H1 (cell line): ENCODE measurements around the gene PSG5. TPM values are rescaled to one million over a fixed set of nuclear protein-coding genes. Genes with fewer than 3 reads are reported as not detected.
"Not testable (repeated sequence)": the region's sequence is repeated elsewhere in the genome, so short reads cannot be mapped to it uniquely, and the experiment has no call there.

ENCODE experiments used
- CTCF ChIA-PET: fragments of 300-600 bp; sonication (Branson Sonifier 250); formaldehyde crosslinking; loops from one replicate; lab custom pipeline; 2021; ENCODE audit not compliant: partially characterized antibody; lab: Charles Lee
- POLR2A ChIA-PET: fragments of 300-600 bp; sonication (Branson Sonifier 250); formaldehyde crosslinking; loops from one replicate; lab custom pipeline; 2021; ENCODE audit warnings: inconsistent platforms; ENCODE audit not compliant: partially characterized antibody; lab: Charles Lee
- DNase-seq, 2 experiments: peaks; one replicate each; pipeline versions ENCODE4 v3.0.0 to v3.0.0-alpha.2; 2010 to 2022; ENCODE audit warnings: low spot score in 2 of 2, low read depth in 1 of 2, mixed read lengths in 1 of 2
- FAIRE-seq: peaks from 2 replicates; lab custom pipeline; 2011; peaks lifted over from hg19 to GRCh38; lab: Jason Lieb, UNC
- H2AFZ ChIP-seq: 2 replicates; pipeline ENCODE4 v1.8.1; 2012; ENCODE audit warnings: low read length, inconsistent platforms
- H2AK5ac ChIP-seq: 2 replicates; pipeline ENCODE4 v1.6.1; 2013; ENCODE audit warnings: low read depth, low read length
- H2BK120ac ChIP-seq: replicated peaks from 2 replicates; pipeline ENCODE3; 2013; ENCODE audit warnings: low read depth, low read length, inconsistent platforms
- H2BK12ac ChIP-seq: 2 replicates; pipeline ENCODE4 v1.6.1; 2013; ENCODE audit warnings: low read depth, low read length
- H2BK15ac ChIP-seq: 2 replicates; pipeline ENCODE4 v1.6.1; 2013; ENCODE audit warnings: low read length
- H2BK20ac ChIP-seq: 2 replicates; pipeline ENCODE4 v1.6.1; 2013; ENCODE audit warnings: low read length
- H2BK5ac ChIP-seq: 2 replicates; pipeline ENCODE4 v1.6.1; 2013; ENCODE audit warnings: low read depth, low read length
- H3K14ac ChIP-seq: 2 replicates; pipeline ENCODE4 v1.6.1; 2013; ENCODE audit warnings: inconsistent platforms; ENCODE audit not compliant: insufficient read length
- H3K18ac ChIP-seq: 2 replicates; pipeline ENCODE4 v1.6.1; 2013; ENCODE audit warnings: low read length; ENCODE audit errors: extremely low read depth
- H3K23ac ChIP-seq: 2 replicates; pipeline ENCODE4 v1.6.1; 2013; ENCODE audit warnings: inconsistent platforms; ENCODE audit not compliant: insufficient read length
- H3K23me2 ChIP-seq: 2 replicates; pipeline ENCODE4 v1.6.1; 2013; ENCODE audit warnings: low read depth, low read length
- H3K27ac ChIP-seq: 2 replicates; pipeline ENCODE4 v1.6.1; 2011; ENCODE audit warnings: low read depth, low read length, inconsistent platforms
- H3K27me3 ChIP-seq, 4 experiments: replicated peaks in 1 of 4; 1 replicate in 1 of 4; 2 replicates in 3 of 4; pipeline versions ENCODE4 v1.6.1 to v1.8.1; 2011 to 2013; ENCODE audit warnings: low read length in 3 of 4, mild to moderate bottlenecking in 3 of 4, inconsistent platforms in 2 of 4, mixed read lengths in 2 of 4, moderate library complexity in 1 of 4; ENCODE audit not compliant: control insufficient read depth in 3 of 4, insufficient read depth in 3 of 4; ENCODE audit errors: extremely low read depth in 1 of 4
- H3K36me3 ChIP-seq, 4 experiments: 2 replicates each; pipeline versions ENCODE4 v1.6.1 to v1.8.1; 2011 to 2013; ENCODE audit warnings: mild to moderate bottlenecking in 4 of 4, low read length in 3 of 4, moderate library complexity in 2 of 4, control low read depth in 1 of 4, inconsistent platforms in 1 of 4; ENCODE audit not compliant: insufficient read depth in 4 of 4, control insufficient read depth in 2 of 4
- H3K4ac ChIP-seq: replicated peaks from 2 replicates; pipeline ENCODE3; 2013; ENCODE audit warnings: low read length, low read depth, mixed read lengths, inconsistent platforms; ENCODE audit not compliant: insufficient read length
- H3K4me1 ChIP-seq, 4 experiments: replicated peaks in 1 of 4; 1 replicate in 1 of 4; 2 replicates in 3 of 4; pipeline versions ENCODE4 v1.6.1 to v1.8.1; 2011 to 2013; ENCODE audit warnings: low read length in 3 of 4, inconsistent platforms in 2 of 4, mixed read lengths in 1 of 4; ENCODE audit not compliant: insufficient read depth in 4 of 4, control insufficient read depth in 3 of 4
- H3K4me2 ChIP-seq, 2 experiments: 2 replicates each; pipeline versions ENCODE4 v1.6.1 to v1.8.1; 2011 to 2013; ENCODE audit warnings: low read depth in 2 of 2, low read length in 2 of 2, control low read depth in 1 of 2, inconsistent platforms in 1 of 2, mild to moderate bottlenecking in 1 of 2; ENCODE audit not compliant: insufficient read depth in 1 of 2
- H3K4me3 ChIP-seq, 4 experiments: fragments of 200-600, 300-600 bp in 1 of 4; sonication (generic), shearing (Covaris generic), sonication (Bioruptor Twin) in 1 of 4; 2 replicates each; pipeline versions ENCODE4 v1.5.1 to v1.8.1; 2011 to 2016; ENCODE audit warnings: low read length in 4 of 4, low read depth in 3 of 4, control low read depth in 2 of 4, inconsistent platforms in 2 of 4, mild to moderate bottlenecking in 2 of 4, mixed read lengths in 1 of 4, moderate library complexity in 1 of 4; ENCODE audit not compliant: insufficient read depth in 2 of 4; ENCODE audit errors: extremely low read depth in 1 of 4
- H3K56ac ChIP-seq: replicated peaks from 2 replicates; pipeline ENCODE3; 2013; ENCODE audit warnings: low read depth, mild to moderate bottlenecking, mixed read lengths, low read length, inconsistent platforms; ENCODE audit not compliant: insufficient read length
- H3K79me1 ChIP-seq: 2 replicates; pipeline ENCODE4 v1.6.1; 2013; ENCODE audit warnings: low read depth, low read length, control low read depth
- H3K79me2 ChIP-seq, 2 experiments: 2 replicates each; pipeline versions ENCODE4 v1.6.1 to v1.8.1; 2012 to 2013; ENCODE audit warnings: low read length in 2 of 2, mild to moderate bottlenecking in 2 of 2, inconsistent platforms in 1 of 2; ENCODE audit not compliant: insufficient read depth in 2 of 2, control insufficient read depth in 1 of 2
- H3K9ac ChIP-seq, 4 experiments: replicated peaks in 1 of 4; 1 replicate in 1 of 4; 2 replicates in 3 of 4; pipeline versions ENCODE4 v1.6.1 to v1.8.1; 2011 to 2013; ENCODE audit warnings: low read depth in 3 of 4, low read length in 3 of 4, control low read depth in 2 of 4, mild to moderate bottlenecking in 2 of 4, moderate library complexity in 2 of 4, inconsistent platforms in 1 of 4; ENCODE audit errors: extremely low read depth in 1 of 4
- H3K9me3 ChIP-seq, 2 experiments: 2 replicates each; pipeline versions ENCODE4 v1.6.1 to v1.8.1; 2012 to 2013; ENCODE audit warnings: mild to moderate bottlenecking in 2 of 2, moderate library complexity in 2 of 2, control low read depth in 1 of 2, inconsistent platforms in 1 of 2, low read depth in 1 of 2, low read length in 1 of 2, mixed read lengths in 1 of 2; ENCODE audit not compliant: insufficient read depth in 2 of 2
- H4K20me1 ChIP-seq, 2 experiments: replicated peaks in 1 of 2; 2 replicates each; pipeline versions ENCODE3 to v1.8.1; 2011 to 2013; ENCODE audit warnings: inconsistent platforms in 2 of 2, low read length in 2 of 2, mild to moderate bottlenecking in 1 of 2; ENCODE audit not compliant: insufficient read depth in 2 of 2, control insufficient read depth in 1 of 2
- H4K5ac ChIP-seq: 2 replicates; pipeline ENCODE4 v1.6.1; 2013; ENCODE audit warnings: low read length, low read depth, mixed read lengths, inconsistent platforms; ENCODE audit not compliant: insufficient read length
- H4K8ac ChIP-seq: 2 replicates; pipeline ENCODE4 v1.8.0; 2013; ENCODE audit warnings: mild to moderate bottlenecking, moderate library complexity, low read length, inconsistent platforms; ENCODE audit not compliant: insufficient read depth; ENCODE audit errors: extremely low read depth
- H4K91ac ChIP-seq: replicated peaks from 2 replicates; pipeline ENCODE3; 2013; ENCODE audit warnings: low read length, mixed read lengths, inconsistent platforms; ENCODE audit not compliant: insufficient read length
- WGBS, 2 experiments: shearing (Covaris generic) in 1 of 2; methylation state at CpG; one replicate each; pipeline versions ENCODE4 v1.1.6 to v1.1.7; 2013 to 2015; ENCODE audit warnings: low lambda C conversion rate in 2 of 2, mixed read lengths in 2 of 2, inconsistent platforms in 1 of 2, low coverage in 1 of 2, missing lambda C conversion rate in 1 of 2; ENCODE audit not compliant: insufficient replicate concordance in 2 of 2, insufficient coverage in 1 of 2, insufficient read length in 1 of 2; ENCODE audit errors: extremely low coverage in 1 of 2, missing lambda C conversion rate in 1 of 2; 5-methylcytosine and 5-hydroxymethylcytosine counted together
- polyA plus RNA-seq, 7 experiments: library from polyadenylated mRNA; depleted of rRNA in 3 of 7; stranded (reverse) in 5 of 7; unstranded in 2 of 7; fragments of >200 nt in 5 of 7; fragments of 200-250 nt in 2 of 7; gene quantifications; 1 replicate in 5 of 7; 2 replicates in 1 of 7; 4 replicates in 1 of 7; pipeline versions ENCODE4 v1.2.1 to v1.2.3, GENCODE V29; 2011 to 2013; ENCODE audit warnings: missing spikeins in 2 of 7, mixed read lengths in 2 of 7
- total RNA-seq: library from RNA; stranded (reverse); fragmentation: NEBNext Ultra II Directional; extraction: Animal tissue kit (Norgen Biotek cat#: 25700); gene quantifications from 2 replicates; pipeline ENCODE4 v1.2.1, GENCODE V29; 2021

PSG5 gene
- total and polyA plus RNA-seq, 2 of the 8 experiments (the other 6 are each of a cell fraction or from before 2014, with no cell fraction given): not detected

- H2BK12ac ChIP-seq, CTCF ChIA-PET, H3K23me2 ChIP-seq, H2AFZ ChIP-seq, H2AK5ac ChIP-seq, H2BK120ac ChIP-seq, DNase-seq, H2BK20ac ChIP-seq, H3K9ac ChIP-seq, H3K4ac ChIP-seq, H3K36me3 ChIP-seq, FAIRE-seq, H3K79me2 ChIP-seq, H3K4me3 ChIP-seq, H3K23ac ChIP-seq, H2BK15ac ChIP-seq, H3K27me3 ChIP-seq, H3K14ac ChIP-seq, POLR2A ChIA-PET, H3K27ac ChIP-seq, H3K79me1 ChIP-seq, H3K4me1 ChIP-seq, H4K91ac ChIP-seq, H3K18ac ChIP-seq, H4K5ac ChIP-seq, H2BK5ac ChIP-seq, H4K20me1 ChIP-seq, H3K4me2 ChIP-seq, H4K8ac ChIP-seq, H3K56ac ChIP-seq: not testable (repeated sequence)
- peaks cover 24 to 50% of the 10 kb centered on the region in 2 experiments for H3K9me3 ChIP-seq
- 44% methylated on average over 2 of the region's 2 CpGs; no CpG with 5 or more reads in 1 of the 2 experiments for WGBS, 2 experiments
These were observed 24.1 kb downstream of the PSG5 start for GRCh38 chr19:43162261-43162660.
